Right renal pelvis (tissue), 4 donors: Measurements from ENCODE around the gene MRPS9. TPM values are rescaled to one million over a fixed set of nuclear protein-coding genes. Genes with fewer than 3 reads are reported as not detected.

ENCODE experiments used
- DNase-seq, 4 donors: peaks; one replicate each; pipeline ENCODE4 v3.0.0-alpha.2; 2013; ENCODE audit warnings: low read depth in 4 of 4, low spot score in 3 of 4, missing footprints in 1 of 4
- polyA plus RNA-seq, 4 donors: library from polyadenylated mRNA; unstranded; fragments of 120-200 nt; gene quantifications; one replicate each; pipeline ENCODE4 v1.2.1, GENCODE V29; 2013; ENCODE audit not compliant: insufficient read length in 4 of 4

Gene MRPS9
- polyA plus RNA-seq, 4 donors = 52.5 to 62.5 (median 57.8) TPM

DNA sequence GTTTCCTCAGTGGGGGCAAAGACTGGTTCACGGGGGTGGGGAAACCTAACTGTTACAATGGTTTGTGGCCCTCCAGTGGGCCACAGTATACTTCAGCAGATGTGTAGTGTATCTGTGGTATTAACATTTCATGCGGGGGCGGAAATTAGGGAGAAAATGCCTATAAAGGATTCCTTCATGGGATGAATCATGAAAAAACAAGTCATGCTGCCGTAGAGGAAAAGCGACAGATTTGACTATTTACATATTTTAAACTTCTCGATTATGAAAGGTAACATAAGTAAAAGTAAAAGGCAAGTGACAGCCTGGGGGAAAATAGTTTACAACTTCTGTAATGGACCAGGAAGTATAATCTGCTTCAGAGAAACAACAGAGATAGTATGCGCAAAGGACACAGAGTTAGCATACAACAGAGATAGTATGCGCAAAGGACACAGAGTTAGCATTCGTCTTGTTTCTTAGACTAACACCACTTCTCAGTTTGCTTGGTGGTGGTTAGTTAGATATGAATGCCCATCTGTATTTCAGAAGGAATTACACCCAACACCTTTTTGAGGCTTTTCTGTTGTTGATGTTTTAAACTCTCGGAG, 41.1 kb downstream of the MRPS9 start:
- DNase-seq = no peak

- no peak for DNase-seq
Observed at GRCh38 chr2:105080461-105080860, 42.6 kb downstream of the MRPS9 start.

DNA sequence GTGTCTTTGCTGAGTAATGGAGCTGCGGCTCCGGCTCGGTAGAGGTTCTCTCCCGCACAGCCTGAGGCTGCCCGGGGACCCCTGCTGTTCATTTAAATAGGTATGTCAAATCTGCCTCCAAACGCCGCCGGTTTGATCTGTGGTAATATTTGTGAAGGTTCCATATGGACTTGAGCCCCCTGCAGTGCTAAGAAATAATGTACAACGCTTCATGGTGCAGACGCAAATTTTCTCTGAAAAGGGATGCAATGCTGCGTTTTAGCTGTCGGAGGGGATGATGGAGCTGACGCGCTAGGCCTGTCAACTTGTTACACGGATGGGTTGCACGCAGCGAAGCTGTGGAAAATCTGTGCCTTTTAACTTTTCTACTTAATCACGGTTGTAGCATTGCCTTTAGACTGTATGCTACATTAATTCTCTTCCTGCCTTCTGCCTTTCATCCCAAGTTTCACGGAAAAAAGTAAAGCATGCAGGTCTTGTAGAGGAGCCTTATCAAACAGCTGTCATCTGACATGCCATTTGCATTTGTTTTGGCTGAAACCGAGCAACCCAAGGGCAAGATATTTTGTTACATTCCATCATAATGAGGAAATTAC, 43.2 kb downstream of the MRPS9 start:
- no peak for DNase-seq

GRCh38 chr2:105082107-105082506, 44.2 kb downstream of the MRPS9 start:
- DNase-seq = no peak

- DNase-seq = no peak
Observed at GRCh38 chr2:105085525-105085924, 47.7 kb downstream of the MRPS9 start.

- DNase-seq = no peak
Observed at GRCh38 chr2:105087273-105087672, 49.4 kb downstream of the MRPS9 start.

DNA sequence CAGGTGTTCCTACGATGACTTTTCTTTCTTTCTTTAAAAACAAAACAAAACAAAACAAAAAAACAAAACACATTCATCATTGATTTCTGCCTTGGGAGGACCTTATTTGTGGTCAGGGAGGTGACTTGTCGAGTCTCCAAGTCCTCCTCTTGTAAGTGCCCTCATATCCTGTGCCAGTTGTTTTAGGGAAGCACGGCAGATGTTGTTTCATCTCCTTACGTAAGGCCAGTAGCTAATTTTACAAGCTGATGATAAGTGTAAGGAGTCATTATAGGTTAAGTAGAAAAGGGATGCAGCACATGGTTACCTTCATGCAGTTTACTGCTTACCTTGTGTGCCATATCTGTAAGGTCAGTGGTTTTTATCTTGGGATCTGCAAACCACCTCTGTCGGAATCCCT, 52.2 kb downstream of the MRPS9 start:
- no peak for DNase-seq

- no peak for DNase-seq
Observed at GRCh38 chr2:105092797-105093196, 54.9 kb downstream of the MRPS9 start.

- no peak for DNase-seq
Observed at GRCh38 chr2:105099153-105099552, 61.3 kb downstream of the MRPS9 start.

GRCh38 chr2:105100046-105100840, 62.4 kb downstream of the MRPS9 start:
- DNase-seq = no peak

DNA sequence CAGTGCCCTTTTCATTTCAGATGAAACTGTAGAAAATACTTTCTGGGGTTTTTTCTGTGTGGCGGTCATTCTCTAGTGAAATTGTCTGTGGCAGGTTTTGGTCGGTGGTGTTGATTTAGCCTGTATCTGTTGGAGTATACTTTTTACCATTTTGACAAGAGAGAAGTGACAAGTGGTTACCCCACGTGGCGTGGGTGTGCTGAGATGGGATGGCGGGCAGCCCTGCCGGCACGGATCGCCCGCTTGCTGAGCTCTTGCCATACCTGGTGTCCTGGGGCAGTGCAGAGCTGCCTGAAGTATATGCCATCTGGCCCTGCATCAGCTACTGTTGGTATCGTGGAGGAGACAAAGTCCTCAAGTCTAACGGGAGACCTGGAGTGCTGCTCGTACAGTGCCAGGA, 64.1 kb downstream of the MRPS9 start:
- no peak for DNase-seq

DNA sequence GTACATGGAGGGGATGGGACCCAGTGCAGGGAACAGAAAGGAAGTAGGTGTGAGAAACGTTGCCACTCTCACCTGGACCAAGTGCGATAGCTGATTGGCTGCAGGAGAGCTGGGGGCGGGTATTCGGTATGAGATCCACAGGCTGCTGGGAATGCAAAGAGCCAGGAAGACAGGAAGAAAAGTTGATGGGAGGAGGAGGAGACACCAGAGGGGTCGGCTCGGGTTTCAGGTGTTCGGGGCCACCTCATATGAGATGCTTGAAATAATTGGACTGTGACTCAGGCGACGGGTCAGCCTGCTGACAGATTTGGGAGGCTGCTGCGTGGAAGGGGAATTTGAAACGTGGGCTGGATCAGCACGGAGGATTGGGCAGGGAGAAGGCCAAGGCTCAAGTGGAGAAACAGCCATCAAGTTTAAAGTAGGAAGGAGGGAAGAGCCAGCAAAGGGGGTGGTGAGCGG, 65.1 kb downstream of the MRPS9 start:
- DNase-seq = no peak

DNA sequence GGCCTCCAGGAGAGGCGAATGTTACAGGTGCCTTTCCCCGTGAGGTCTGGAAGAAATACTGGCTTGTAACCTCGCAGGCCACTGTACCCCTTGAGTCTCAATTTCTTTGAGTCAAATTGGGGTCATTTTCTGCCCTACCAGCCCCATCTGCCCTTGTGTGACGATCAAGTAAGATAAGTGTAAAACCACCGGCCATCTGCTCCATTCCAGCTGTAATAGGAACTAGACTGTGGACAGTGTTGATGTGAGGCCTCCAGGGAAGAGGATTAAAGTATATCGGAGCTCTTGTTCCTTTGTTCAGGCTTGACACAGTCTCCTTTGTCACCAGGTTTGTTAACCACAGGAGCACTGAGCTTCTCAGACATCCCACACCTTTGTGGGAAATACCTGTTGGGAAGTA, 65.6 kb downstream of the MRPS9 start:
- DNase-seq = no peak

GRCh38 chr2:105104208-105104731, 66.4 kb downstream of the MRPS9 start:
- DNase-seq = no peak

DNA sequence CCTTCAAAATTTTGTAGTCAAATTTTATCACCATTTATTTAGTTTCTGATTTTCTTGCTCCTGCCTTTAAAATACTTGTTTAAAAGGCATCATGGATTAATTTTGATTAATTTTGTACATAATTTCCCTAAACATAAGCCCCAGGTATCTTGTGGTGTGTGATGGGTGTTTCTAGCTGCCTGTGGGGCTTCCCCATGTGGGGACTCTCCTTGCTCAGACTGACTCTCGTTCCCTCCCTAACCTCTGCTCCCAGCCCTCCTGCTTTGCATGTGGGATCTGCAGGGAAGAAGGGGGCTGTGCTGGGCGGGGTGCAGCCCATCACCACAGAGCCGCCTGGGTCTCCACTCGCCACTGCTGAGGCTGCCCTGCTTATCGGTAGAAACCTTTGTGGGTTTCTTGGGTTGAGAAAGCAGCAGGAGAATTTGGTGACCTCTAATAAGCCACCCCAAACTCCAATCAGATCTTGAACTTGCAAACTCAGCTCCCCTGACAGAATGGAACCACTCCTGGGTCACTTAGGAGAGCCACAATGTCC, 72.5 kb downstream of the MRPS9 start:
- no peak for DNase-seq

- DNase-seq = no peak
Observed at GRCh38 chr2:105111365-105112150, 73.7 kb downstream of the MRPS9 start.

GRCh38 chr2:105112345-105112744, 74.5 kb downstream of the MRPS9 start:
- DNase-seq = no peak

DNA sequence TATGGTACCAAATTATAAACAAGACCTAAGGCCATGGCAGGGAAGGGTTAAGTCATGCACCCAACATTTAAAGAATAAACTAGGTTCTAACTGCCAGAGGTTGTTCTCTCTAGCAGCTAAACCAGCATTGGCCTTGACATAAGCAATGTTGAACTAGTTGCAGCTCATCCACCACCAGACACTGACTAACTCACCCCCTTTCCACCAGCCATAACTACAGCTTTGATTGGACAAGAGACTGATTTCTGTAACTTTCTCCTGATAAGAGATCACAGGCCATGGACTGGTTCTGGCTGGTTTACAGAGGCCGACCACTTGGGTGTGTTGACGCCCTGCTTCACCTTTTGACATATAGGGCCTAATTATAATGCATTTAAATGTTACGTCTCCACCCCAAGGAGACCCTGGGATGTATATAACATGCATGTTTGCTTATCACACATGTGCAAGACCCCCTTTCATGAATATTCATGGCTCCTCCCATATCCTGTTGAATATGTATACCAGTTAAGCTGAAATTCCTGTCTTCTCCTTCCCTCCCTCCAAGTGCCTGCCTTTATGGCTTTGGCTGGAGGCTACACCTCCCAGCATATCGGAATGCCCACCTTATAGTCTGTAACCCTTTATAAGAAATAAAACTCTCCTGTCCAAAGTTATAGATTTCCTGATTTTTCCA, 75.9 kb downstream of the MRPS9 start:
- DNase-seq = no peak

DNA sequence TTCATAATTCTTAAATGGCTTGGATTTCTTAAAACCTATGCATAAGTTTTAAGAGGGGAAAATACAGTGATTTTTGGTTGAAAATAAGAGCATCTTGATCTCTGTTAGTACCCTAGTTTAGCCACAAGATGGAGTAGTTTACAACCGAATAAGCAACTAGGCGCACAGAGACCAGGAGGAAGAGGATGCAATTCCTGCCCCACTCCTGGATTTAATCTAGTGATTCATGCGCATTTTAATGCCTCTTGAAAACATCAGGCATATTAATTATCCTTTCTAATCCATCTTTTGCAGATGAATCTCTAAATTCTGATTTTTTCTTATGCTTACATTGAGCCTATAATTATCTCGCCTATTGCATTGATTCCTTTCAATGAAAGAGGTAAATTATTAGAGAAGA, 76.7 kb downstream of the MRPS9 start:
- peak in 3 of 4 donors; percentile 13 to 36 (median 28) for DNase-seq

GRCh38 chr2:105116348-105116747, 78.5 kb downstream of the MRPS9 start:
- DNase-seq = no peak
